Inflammatory macrophage treated with lipopolysaccharide for 4 hours (primary cell): ENCODE measurements around the gene RASAL2.

Source experiments
- DNase-seq: peaks from one replicate; pipeline ENCODE4 v3.0.0-alpha.2; 2020

The RASAL2 gene

GRCh38 chr1:178093951-178094738 is at the start of gene RASAL2:
Gene RASAL2, plus strand, starts transcription at chr1:178094104. Its CDS starts 389 bp downstream, at chr1:178094493.
- peak; percentile 66 for DNase-seq

- no peak for DNase-seq
Observed at GRCh38 chr1:178046591-178047270, 47.2 kb upstream of the RASAL2 start.

GRCh38 chr1:178047403-178048093 is 46.4 kb upstream of the RASAL2 start:
- no peak for DNase-seq

- no peak for DNase-seq
Observed at GRCh38 chr1:178048426-178048825, 45.5 kb upstream of the RASAL2 start.

GRCh38 chr1:178048883-178049282 is 45.0 kb upstream of the RASAL2 start:
- DNase-seq = no peak

GRCh38 chr1:178050084-178050483 is 43.8 kb upstream of the RASAL2 start:
- DNase-seq = no peak

GRCh38 chr1:178051071-178051470 is 42.8 kb upstream of the RASAL2 start:
- no peak for DNase-seq

GRCh38 chr1:178052650-178053461 is 41.0 kb upstream of the RASAL2 start:
- DNase-seq = peak; percentile 14

- DNase-seq = peak; percentile 83
Observed at GRCh38 chr1:178055093-178055492, 38.8 kb upstream of the RASAL2 start.

GRCh38 chr1:178055779-178056471 is 38.0 kb upstream of the RASAL2 start:
- peak; percentile 83 for DNase-seq

- DNase-seq = peak; percentile 38
Observed at GRCh38 chr1:178057141-178057765, 36.7 kb upstream of the RASAL2 start.

- no peak for DNase-seq
Observed at GRCh38 chr1:178057912-178058534, 35.9 kb upstream of the RASAL2 start.

- no peak for DNase-seq
Observed at GRCh38 chr1:178060789-178061556, 32.9 kb upstream of the RASAL2 start.

GRCh38 chr1:178061620-178062019 is 32.3 kb upstream of the RASAL2 start:
- DNase-seq = peak; percentile 17

GRCh38 chr1:178064191-178064821 is 29.6 kb upstream of the RASAL2 start:
- DNase-seq = no peak

- DNase-seq = no peak
Observed at GRCh38 chr1:178065250-178065649, 28.7 kb upstream of the RASAL2 start.

- no peak for DNase-seq
Observed at GRCh38 chr1:178066296-178066907, 27.5 kb upstream of the RASAL2 start.

- DNase-seq = peak; percentile 94
Observed at GRCh38 chr1:178066908-178067614, 26.8 kb upstream of the RASAL2 start.

GRCh38 chr1:178071811-178072210 is 22.1 kb upstream of the RASAL2 start:
- no peak for DNase-seq
